GM12891 (cell line): Measurements from ENCODE around the gene NUCB2.

ENCODE experiments used
- DNase-seq: peaks from one replicate; pipeline ENCODE4 v3.0.0; 2011; ENCODE audit warnings: low spot score; ENCODE audit not compliant: insufficient read length
- FAIRE-seq: peaks from 2 replicates; lab custom pipeline; 2011; peaks lifted over from hg19 to GRCh38; lab: Jason Lieb, UNC
- PAX5 ChIP-seq: IDR thresholded peaks from 2 replicates; pipeline ENCODE4 v1.6.1; 2011; ENCODE audit warnings: low read length, moderate library complexity, mild to moderate bottlenecking; ENCODE audit not compliant: insufficient read depth, severe bottlenecking
- POLR2A ChIP-seq: IDR thresholded peaks from 2 replicates; pipeline ENCODE4 v1.6.1; 2011; ENCODE audit warnings: low read depth, low read length, control low read depth
- POLR2AphosphoS5 ChIP-seq: IDR thresholded peaks from 2 replicates; pipeline ENCODE4 v1.6.1; 2011; ENCODE audit warnings: low read depth, low read length, control low read depth
- POU2F2 ChIP-seq: IDR thresholded peaks from 2 replicates; pipeline ENCODE4 v1.6.1; 2011; ENCODE audit warnings: low read depth, mild to moderate bottlenecking, control low read depth, low read length, moderate library complexity
- SPI1 ChIP-seq: IDR thresholded peaks from 2 replicates; pipeline ENCODE4 v1.6.1; 2011; ENCODE audit warnings: low read depth, low read length, control low read depth
- TAF1 ChIP-seq: IDR thresholded peaks from 2 replicates; pipeline ENCODE4 v1.6.1; 2011; ENCODE audit warnings: low read depth, low read length, control low read depth

Gene NUCB2

GRCh38 chr11:17351510-17352176, 75.1 kb downstream of the NUCB2 start, which contains the start of gene NCR3LG1:
Gene NCR3LG1 (plus strand): TSS chr11:17351800. CDS start chr11:17351970, 170 bp downstream.
- TF ChIP-seq POU2F2 (no peak), POLR2A (no peak), TAF1 (no peak), SPI1 (no peak), POLR2AphosphoS5 (no peak), PAX5 (no peak)
- peak; percentile 37 for DNase-seq
- FAIRE-seq = peak; percentile 20

DNA sequence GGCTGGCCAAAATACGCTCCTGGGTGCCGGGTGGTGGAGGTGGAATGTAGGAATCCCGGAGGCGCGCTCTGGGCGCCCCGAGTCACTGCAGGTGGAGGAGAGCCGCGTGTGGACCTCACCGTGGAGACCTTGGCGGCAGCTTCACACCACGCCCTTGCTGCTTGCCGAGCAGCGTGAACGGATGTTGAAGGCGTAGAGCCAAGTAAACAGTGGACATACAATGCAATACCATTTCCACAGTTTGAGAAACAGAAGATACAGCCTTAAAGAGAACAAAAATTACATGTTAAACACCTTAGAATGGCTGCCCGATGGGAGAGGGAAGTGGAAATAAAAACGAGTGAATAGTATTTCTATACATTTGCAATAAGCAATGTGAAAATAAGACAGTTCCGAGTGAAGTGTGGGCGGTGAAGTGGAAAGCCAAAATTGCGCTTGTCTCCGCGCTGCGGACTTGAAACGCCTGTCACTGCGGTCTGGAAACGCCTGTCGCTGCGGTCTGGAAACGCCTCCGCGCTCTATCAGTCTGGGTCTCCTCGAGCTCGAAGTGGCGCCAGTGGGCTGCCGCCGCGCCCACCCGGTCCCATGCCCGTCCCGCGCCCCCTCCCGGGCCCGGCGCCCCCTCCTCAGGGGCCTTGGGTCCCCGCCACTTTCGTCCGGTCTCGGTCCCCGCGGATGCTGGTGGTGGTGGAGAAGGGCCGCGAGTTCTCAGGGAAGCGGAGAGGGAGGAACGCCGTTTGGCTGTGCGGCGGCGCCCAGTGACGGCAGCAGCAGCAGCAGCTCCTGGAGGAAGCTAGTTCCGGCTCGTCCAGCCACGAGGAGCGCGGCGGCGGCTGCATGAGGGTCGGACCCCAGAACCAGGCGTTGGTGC, 76.6 kb downstream of the NUCB2 start:
- DNase-seq (peak; percentile 29), FAIRE-seq (peak; percentile 58)
- TF ChIP-seq TAF1 (no peak), PAX5 (no peak), POLR2A (no peak), POU2F2 (no peak), POLR2AphosphoS5 (no peak), SPI1 (no peak)

- TF ChIP-seq POLR2AphosphoS5 (no peak), TAF1 (no peak), PAX5 (no peak), POLR2A (no peak), SPI1 (no peak), POU2F2 (no peak)
- FAIRE-seq = no peak
- DNase-seq = no peak
These were observed 77.5 kb downstream of the NUCB2 start for GRCh38 chr11:17353821-17354600.

GRCh38 chr11:17354601-17354991, 78.1 kb downstream of the NUCB2 start:
- TF ChIP-seq POLR2AphosphoS5 (no peak), POU2F2 (no peak), TAF1 (no peak), SPI1 (no peak), POLR2A (no peak), PAX5 (no peak)
- DNase-seq (peak; percentile 29), FAIRE-seq (no peak)

DNA sequence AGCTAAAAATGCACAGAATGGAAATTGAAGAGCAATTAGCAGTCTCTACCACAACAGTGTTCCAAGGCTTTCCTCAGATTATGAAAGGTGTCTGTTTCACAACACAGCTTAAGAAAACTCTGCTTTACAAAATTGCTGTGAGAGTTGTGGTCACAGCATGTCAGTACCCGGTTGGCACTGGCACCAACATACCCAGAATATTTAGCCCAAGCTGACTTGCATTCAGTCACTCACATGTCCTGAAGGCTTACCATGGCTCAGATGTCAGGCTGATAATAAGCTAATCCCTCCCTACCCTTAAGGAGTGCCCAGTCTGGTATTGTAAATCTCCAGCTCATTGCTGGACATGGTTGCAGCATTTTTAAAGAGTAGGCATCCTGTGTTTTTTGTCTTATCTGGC, 90.0 kb downstream of the NUCB2 start:
- no peak for FAIRE-seq
- no peak for TF ChIP-seq POU2F2
- no peak for TF ChIP-seq SPI1
- TF ChIP-seq PAX5 = no peak
- no peak for TF ChIP-seq TAF1
- TF ChIP-seq POLR2AphosphoS5 = no peak
- no peak for DNase-seq

- TF ChIP-seq PAX5 (no peak), SPI1 (no peak), POLR2A (no peak), POLR2AphosphoS5 (no peak), TAF1 (no peak), POU2F2 (no peak)
- FAIRE-seq (no peak), DNase-seq (no peak)
These were observed 92.0 kb downstream of the NUCB2 start for GRCh38 chr11:17368551-17368950.

- TF ChIP-seq TAF1 (no peak), SPI1 (no peak), POLR2AphosphoS5 (no peak), POU2F2 (no peak), PAX5 (no peak), POLR2A (no peak)
- no peak for FAIRE-seq
- no peak for DNase-seq
These were observed 92.6 kb downstream of the NUCB2 start for GRCh38 chr11:17369094-17369493.

DNA sequence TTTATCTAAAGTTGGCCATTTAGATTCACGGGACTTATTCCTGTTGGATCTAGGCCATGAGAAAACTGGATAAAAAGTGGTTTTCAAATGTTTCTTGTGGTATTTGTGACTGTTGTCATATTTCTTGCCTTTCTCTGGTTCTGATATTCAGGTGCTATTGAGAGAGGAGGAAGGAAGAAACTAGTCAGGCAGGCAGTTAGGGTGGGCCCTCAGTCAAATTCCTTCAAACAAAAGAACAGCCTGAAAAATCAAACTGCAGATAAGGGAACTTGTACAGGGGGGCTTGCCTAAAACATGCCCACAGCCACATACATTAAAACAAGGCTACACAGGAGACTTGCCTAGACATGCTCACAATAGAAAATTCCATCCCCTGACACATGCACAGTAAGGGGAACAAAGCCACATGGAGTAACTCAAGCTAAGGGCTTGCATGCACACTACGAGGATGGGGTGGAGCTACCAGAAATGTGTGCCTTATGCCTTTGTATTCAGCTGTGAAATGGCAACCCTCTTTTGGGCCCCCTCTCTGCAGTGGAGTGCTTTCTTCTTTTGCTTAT, 93.2 kb downstream of the NUCB2 start:
- TF ChIP-seq POLR2A (no peak), POU2F2 (no peak), SPI1 (no peak), POLR2AphosphoS5 (no peak), PAX5 (no peak), TAF1 (no peak)
- no peak for DNase-seq
- no peak for FAIRE-seq

DNA sequence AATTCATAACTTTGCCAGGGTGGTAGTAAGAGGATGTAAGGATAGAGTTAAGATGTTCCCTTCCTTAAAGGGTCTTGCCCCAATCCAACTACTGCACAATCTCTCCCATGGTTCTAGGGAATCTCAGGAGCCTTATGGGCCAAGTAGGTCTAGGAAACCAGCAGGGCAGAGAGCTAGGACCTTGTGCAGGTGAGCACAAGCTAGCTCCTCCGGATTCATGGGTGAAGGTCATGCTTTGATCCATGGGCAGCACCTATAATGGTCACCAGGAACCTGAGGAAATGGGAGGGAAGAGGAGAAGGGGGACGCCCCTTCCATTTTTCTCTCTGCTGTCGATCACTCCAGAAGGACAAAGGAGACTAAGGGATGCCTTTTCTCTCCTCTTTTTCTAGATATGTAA, 95.1 kb downstream of the NUCB2 start:
- FAIRE-seq (no peak), DNase-seq (no peak)
- TF ChIP-seq POLR2AphosphoS5 (no peak), PAX5 (no peak), TAF1 (no peak), SPI1 (no peak), POU2F2 (no peak), POLR2A (no peak)

DNA sequence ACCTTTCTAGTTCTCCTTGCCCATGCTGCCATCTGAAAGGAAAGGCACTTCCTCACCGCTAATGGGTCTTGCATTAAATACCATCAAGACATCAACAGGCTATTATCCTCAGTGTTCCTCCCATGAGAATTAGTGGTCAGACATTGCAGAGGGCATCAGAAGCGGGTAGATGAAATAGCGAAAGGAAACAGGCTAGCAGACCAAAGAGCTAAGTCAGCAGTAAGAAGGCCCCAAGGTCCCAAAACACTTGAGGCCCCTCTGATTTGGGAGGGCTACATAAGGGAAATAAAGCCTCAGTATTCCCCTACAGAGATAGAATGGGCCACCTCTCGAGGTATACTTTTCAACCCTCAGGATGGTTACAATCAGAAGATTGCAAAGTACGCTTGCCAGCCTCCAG, 99.0 kb downstream of the NUCB2 start:
- TF ChIP-seq PAX5 = no peak
- TF ChIP-seq POLR2A = no peak
- no peak for TF ChIP-seq POU2F2
- no peak for TF ChIP-seq TAF1
- TF ChIP-seq SPI1 = no peak
- TF ChIP-seq POLR2AphosphoS5 = no peak
- no peak for FAIRE-seq

GRCh38 chr11:17376493-17376892, 100.0 kb downstream of the NUCB2 start:
- TF ChIP-seq POU2F2 (no peak), SPI1 (no peak), TAF1 (no peak), PAX5 (no peak), POLR2A (no peak), POLR2AphosphoS5 (no peak)
- no peak for DNase-seq
- FAIRE-seq = no peak

More for the DNA sequence above, 99.0 kb downstream of the NUCB2 start:
- no peak for DNase-seq
